Astrocyte (in vitro differentiated cells and primary cell): ENCODE measurements around the gene SMAD3. TPM values are rescaled to one million over a fixed set of nuclear protein-coding genes. Genes with fewer than 3 reads are reported as not detected.
A peak's percentile ranks its signal among the peaks of the same experiment; 100 is the strongest.

ENCODE experiments used
- DNase-seq: peaks from one replicate; pipeline ENCODE4 v3.0.0-alpha.2; 2010; ENCODE audit warnings: low read depth
- FAIRE-seq: peaks from 2 replicates; lab custom pipeline; 2011; peaks lifted over from hg19 to GRCh38; lab: Jason Lieb, UNC
- H2AFZ ChIP-seq: 2 replicates; pipeline ENCODE4 v1.6.0; 2012; ENCODE audit warnings: low read depth, low read length, inconsistent platforms
- H3K27ac ChIP-seq: 2 replicates; pipeline ENCODE4 v1.5.1; 2011; ENCODE audit warnings: low read depth, low read length, inconsistent platforms
- H3K27me3 ChIP-seq: 2 replicates; pipeline ENCODE4 v1.6.0; 2011; ENCODE audit warnings: low read length, inconsistent platforms; ENCODE audit not compliant: insufficient read depth
- H3K36me3 ChIP-seq: 2 replicates; pipeline ENCODE4 v1.5.1; 2011; ENCODE audit warnings: low read length, inconsistent platforms; ENCODE audit not compliant: insufficient read depth
- H3K4me1 ChIP-seq: 2 replicates; pipeline ENCODE4 v1.5.1; 2011; ENCODE audit warnings: low read length, inconsistent platforms; ENCODE audit not compliant: insufficient read depth
- H3K4me2 ChIP-seq: 2 replicates; pipeline ENCODE4 v1.6.0; 2012; ENCODE audit warnings: low read length, inconsistent platforms
- H3K4me3 ChIP-seq: 2 replicates; pipeline ENCODE4 v1.5.1; 2011; ENCODE audit warnings: low read depth, mild to moderate bottlenecking, low read length, inconsistent platforms; ENCODE audit not compliant: insufficient read depth
- H3K79me2 ChIP-seq: 2 replicates; pipeline ENCODE4 v1.6.0; 2012; ENCODE audit warnings: mild to moderate bottlenecking, low read length, inconsistent platforms; ENCODE audit not compliant: insufficient read depth
- H3K9ac ChIP-seq: 2 replicates; pipeline ENCODE4 v1.6.0; 2012; ENCODE audit warnings: mild to moderate bottlenecking, low read length, inconsistent platforms
- H3K9me3 ChIP-seq: 2 replicates; pipeline ENCODE4 v1.5.1; 2012; ENCODE audit warnings: low read depth, mild to moderate bottlenecking, low read length, inconsistent platforms; ENCODE audit not compliant: insufficient read depth
- H4K20me1 ChIP-seq: 2 replicates; pipeline ENCODE4 v1.6.0; 2012; ENCODE audit warnings: low read length, inconsistent platforms; ENCODE audit not compliant: insufficient read depth
- H3K27ac Mint-ChIP-seq: one replicate; pipeline ENCODE4 v1.8.0; 2021; ENCODE audit warnings: mild to moderate bottlenecking, mixed read lengths; ENCODE audit not compliant: unreplicated experiment
- H3K27me3 Mint-ChIP-seq: one replicate; pipeline ENCODE4 v1.8.0; 2021; ENCODE audit warnings: low read depth, mixed read lengths; ENCODE audit not compliant: unreplicated experiment
- H3K36me3 Mint-ChIP-seq: one replicate; pipeline ENCODE4 v1.8.0; 2021; ENCODE audit warnings: low read depth, mixed read lengths; ENCODE audit not compliant: unreplicated experiment
- H3K4me1 Mint-ChIP-seq: one replicate; pipeline ENCODE4 v1.8.0; 2021; ENCODE audit warnings: low read depth, mixed read lengths; ENCODE audit not compliant: unreplicated experiment
- H3K4me3 Mint-ChIP-seq: one replicate; pipeline ENCODE4 v1.8.0; 2021; ENCODE audit warnings: mild to moderate bottlenecking, moderate library complexity, mixed read lengths; ENCODE audit not compliant: unreplicated experiment
- H3K9me3 Mint-ChIP-seq: one replicate; pipeline ENCODE4 v1.8.0; 2021; ENCODE audit warnings: mild to moderate bottlenecking, mixed read lengths; ENCODE audit not compliant: unreplicated experiment
- EZH2 ChIP-seq: IDR thresholded peaks from 2 replicates; pipeline ENCODE4 v1.6.1; 2012; ENCODE audit warnings: mild to moderate bottlenecking, low read length, inconsistent platforms; ENCODE audit not compliant: insufficient read depth
- total RNA-seq: library from RNA; stranded (reverse); gene quantifications from 2 replicates; pipeline ENCODE4 v1.2.1, GENCODE V29; 2021
- TF ChIP-seq, protein P1 (sequence below): IDR thresholded peaks from 2 replicates; pipeline ENCODE4 v1.5.1; 2011; ENCODE audit warnings: low read depth, mild to moderate bottlenecking, inconsistent platforms, low read length, moderate library complexity; ENCODE audit not compliant: insufficient read depth

The SMAD3 gene
- total RNA-seq, 1 donor from 2014 or later: 78.0 TPM

DNA sequence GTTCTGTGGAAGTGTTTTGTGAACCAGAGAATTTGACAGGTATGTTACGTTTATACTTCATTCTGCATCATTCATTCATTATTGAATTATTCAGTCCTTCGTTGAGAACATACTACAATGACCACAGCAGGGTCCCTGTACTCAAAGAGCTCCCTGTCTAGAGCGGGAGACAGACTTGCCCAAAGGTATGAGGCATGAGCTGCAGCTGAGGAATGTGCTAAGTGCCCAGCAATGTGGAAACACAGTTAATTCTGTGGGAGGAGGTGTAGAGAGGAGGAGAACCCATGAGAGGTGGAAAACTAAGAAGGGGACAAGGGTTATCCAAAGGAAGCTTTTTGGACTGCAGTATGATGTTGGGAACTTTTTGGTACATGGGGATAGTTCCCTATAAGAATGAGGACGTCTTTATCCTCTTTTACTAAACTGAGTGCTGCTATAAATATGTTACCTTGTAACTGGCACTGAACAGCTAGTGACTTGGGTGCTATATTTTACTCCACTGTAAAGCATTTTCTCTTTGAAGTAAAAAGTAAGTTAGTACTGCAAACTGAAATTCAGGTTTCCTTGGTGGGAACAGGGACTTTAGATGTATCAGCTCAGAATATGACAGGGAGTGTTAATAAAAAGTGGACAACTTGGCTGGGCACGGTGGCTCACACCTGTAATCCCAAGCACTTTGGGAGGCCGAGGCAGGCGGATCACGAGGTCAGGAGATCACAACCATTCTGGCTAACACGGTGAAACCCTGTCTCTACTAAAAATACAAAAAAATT lies 5.7 kb downstream of the SMAD3 start:
- peaks cover 60% of the 10 kb centered on the region for H3K4me1 Mint-ChIP-seq
- H3K9me3 ChIP-seq: no peaks in the 10 kb centered on the region
- TF ChIP-seq, protein P1, sequence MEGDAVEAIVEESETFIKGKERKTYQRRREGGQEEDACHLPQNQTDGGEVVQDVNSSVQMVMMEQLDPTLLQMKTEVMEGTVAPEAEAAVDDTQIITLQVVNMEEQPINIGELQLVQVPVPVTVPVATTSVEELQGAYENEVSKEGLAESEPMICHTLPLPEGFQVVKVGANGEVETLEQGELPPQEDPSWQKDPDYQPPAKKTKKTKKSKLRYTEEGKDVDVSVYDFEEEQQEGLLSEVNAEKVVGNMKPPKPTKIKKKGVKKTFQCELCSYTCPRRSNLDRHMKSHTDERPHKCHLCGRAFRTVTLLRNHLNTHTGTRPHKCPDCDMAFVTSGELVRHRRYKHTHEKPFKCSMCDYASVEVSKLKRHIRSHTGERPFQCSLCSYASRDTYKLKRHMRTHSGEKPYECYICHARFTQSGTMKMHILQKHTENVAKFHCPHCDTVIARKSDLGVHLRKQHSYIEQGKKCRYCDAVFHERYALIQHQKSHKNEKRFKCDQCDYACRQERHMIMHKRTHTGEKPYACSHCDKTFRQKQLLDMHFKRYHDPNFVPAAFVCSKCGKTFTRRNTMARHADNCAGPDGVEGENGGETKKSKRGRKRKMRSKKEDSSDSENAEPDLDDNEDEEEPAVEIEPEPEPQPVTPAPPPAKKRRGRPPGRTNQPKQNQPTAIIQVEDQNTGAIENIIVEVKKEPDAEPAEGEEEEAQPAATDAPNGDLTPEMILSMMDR: no peak
- TF ChIP-seq EZH2: no peak
- H3K27me3 Mint-ChIP-seq: no peaks in the 10 kb centered on the region
- H3K9ac ChIP-seq: no peak overlapping the region
- H3K27me3 ChIP-seq: no peaks in the 10 kb centered on the region
- H3K4me3 Mint-ChIP-seq: peak overlapping the region; percentile 66
- peaks cover 74% of the 10 kb centered on the region for H4K20me1 ChIP-seq
- H3K36me3 ChIP-seq: peaks cover 15% of the 10 kb centered on the region
- no peak overlapping the region for H3K4me3 ChIP-seq
- peaks cover 11% of the 10 kb centered on the region for H3K36me3 Mint-ChIP-seq
- no peak overlapping the region for H3K27ac ChIP-seq
- DNase-seq: no peak
- peak overlapping the region; percentile 14 for H3K4me2 ChIP-seq
- peaks cover 99% of the 10 kb centered on the region for H3K79me2 ChIP-seq
- no peak overlapping the region for H2AFZ ChIP-seq
- FAIRE-seq: no peak
- H3K4me1 ChIP-seq: peaks cover 55% of the 10 kb centered on the region
- H3K9me3 Mint-ChIP-seq: no peaks in the 10 kb centered on the region
- H3K27ac Mint-ChIP-seq: peak overlapping the region; percentile 41

DNA sequence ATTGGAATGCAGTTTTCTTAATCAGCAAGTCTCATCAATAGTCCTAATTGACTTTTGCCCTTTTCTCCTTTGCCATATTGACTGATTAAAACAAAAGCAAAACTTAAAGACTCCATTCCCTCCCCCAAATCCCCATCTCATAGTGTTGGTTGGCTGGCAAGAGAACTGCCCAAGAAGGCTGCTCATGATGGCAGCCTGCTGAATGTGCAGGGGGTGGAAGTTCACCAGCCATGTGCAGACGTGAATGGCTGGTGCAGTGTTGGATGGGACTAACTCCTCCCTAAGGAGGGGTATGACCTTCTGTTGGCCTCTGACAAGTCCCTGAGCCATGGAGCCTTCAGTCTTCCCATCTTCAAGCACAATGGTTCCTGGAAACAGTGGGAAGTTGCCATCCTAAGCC lies 7.0 kb downstream of the SMAD3 start:
- Histone ChIP-seq H3K27ac (no peak overlapping the region), H3K4me2 (no peak overlapping the region), H4K20me1 (peaks cover 77% of the 10 kb centered on the region), H2AFZ (no peak overlapping the region), H3K4me3 (no peak overlapping the region), H3K9me3 (no peaks in the 10 kb centered on the region), H3K9ac (no peak overlapping the region), H3K4me1 (peaks cover 59% of the 10 kb centered on the region), H3K36me3 (peaks cover 15% of the 10 kb centered on the region), H3K27me3 (no peaks in the 10 kb centered on the region), H3K79me2 (peaks cover 98% of the 10 kb centered on the region)
- Mint-ChIP-seq H3K9me3 (no peaks in the 10 kb centered on the region), H3K4me3 (peak overlapping the region; percentile 21), H3K36me3 (peaks cover 12% of the 10 kb centered on the region), H3K27ac (peak overlapping the region; percentile 71), H3K4me1 (peaks cover 73% of the 10 kb centered on the region), H3K27me3 (no peaks in the 10 kb centered on the region)
- FAIRE-seq (no peak), DNase-seq (no peak)
- TF ChIP-seq, protein P1: no peak
- TF ChIP-seq EZH2: no peak

DNA sequence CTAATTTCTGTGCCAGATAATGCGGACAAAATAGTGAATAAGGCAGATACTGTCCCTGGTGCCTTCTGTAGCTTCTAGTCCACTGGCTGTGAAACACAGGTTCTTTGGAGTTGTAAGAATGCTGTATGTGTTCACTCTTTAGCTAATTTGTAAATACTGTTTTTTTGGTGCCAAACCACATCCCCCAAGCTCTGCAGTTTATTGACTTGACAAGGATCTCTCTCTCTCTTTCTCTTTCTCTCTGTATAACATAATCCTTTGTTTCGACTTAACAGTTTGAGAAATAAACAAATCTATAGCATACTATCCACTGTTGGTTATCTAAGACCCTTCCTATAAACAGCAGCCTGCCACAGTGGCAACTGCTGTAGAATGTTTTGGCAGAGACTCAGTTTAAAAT lies 7.6 kb downstream of the SMAD3 start:
- Histone ChIP-seq H3K9me3 (no peaks in the 10 kb centered on the region), H3K4me2 (no peak overlapping the region), H2AFZ (no peak overlapping the region), H3K4me1 (peaks cover 60% of the 10 kb centered on the region), H3K9ac (no peak overlapping the region), H3K4me3 (no peak overlapping the region), H4K20me1 (peaks cover 77% of the 10 kb centered on the region), H3K79me2 (peaks cover 98% of the 10 kb centered on the region), H3K36me3 (peaks cover 15% of the 10 kb centered on the region), H3K27ac (no peak overlapping the region), H3K27me3 (no peaks in the 10 kb centered on the region)
- no peak for TF ChIP-seq EZH2
- TF ChIP-seq, protein P1: no peak
- no peak overlapping the region for H3K4me3 Mint-ChIP-seq
- FAIRE-seq: no peak
- H3K36me3 Mint-ChIP-seq: peaks cover 11% of the 10 kb centered on the region
- peaks cover 77% of the 10 kb centered on the region for H3K4me1 Mint-ChIP-seq
- H3K9me3 Mint-ChIP-seq: peaks cover 2% of the 10 kb centered on the region
- H3K27me3 Mint-ChIP-seq: no peaks in the 10 kb centered on the region
- DNase-seq: no peak
- H3K27ac Mint-ChIP-seq: no peak overlapping the region
